Cardiac septum (tissue), 1 donor: ENCODE results near the gene TOPORS. TPM values are rescaled to one million over a fixed set of nuclear protein-coding genes. Genes with fewer than 3 reads are reported as not detected.
"Not testable (repeated sequence)": the region's sequence is repeated elsewhere in the genome, so short reads cannot be mapped to it uniquely, and the experiment has no call there.

Experiments used
- DNase-seq: peaks from one replicate; pipeline ENCODE4 v3.0.0-alpha.2; 2020; ENCODE audit warnings: low spot score
- intact Hi-C: fragments of 100-400 bp; cut with DNase I; formaldehyde crosslinking; loops from one replicate; pipeline ENCODE4 v1.14.0; 2022
- total RNA-seq: library from RNA; stranded (reverse); fragmentation: NEBNext Ultra II Directional; extraction: Animal tissue kit (Norgen Biotek cat#: 25700); gene quantifications from one replicate; pipeline ENCODE4 v1.2.1, GENCODE V29; 2021
- donor health status: DM: no; HTN: no; CAD: no.

Gene TOPORS
- total RNA-seq, 1 donor from 2014 or later, result 8.5 TPM

DNA sequence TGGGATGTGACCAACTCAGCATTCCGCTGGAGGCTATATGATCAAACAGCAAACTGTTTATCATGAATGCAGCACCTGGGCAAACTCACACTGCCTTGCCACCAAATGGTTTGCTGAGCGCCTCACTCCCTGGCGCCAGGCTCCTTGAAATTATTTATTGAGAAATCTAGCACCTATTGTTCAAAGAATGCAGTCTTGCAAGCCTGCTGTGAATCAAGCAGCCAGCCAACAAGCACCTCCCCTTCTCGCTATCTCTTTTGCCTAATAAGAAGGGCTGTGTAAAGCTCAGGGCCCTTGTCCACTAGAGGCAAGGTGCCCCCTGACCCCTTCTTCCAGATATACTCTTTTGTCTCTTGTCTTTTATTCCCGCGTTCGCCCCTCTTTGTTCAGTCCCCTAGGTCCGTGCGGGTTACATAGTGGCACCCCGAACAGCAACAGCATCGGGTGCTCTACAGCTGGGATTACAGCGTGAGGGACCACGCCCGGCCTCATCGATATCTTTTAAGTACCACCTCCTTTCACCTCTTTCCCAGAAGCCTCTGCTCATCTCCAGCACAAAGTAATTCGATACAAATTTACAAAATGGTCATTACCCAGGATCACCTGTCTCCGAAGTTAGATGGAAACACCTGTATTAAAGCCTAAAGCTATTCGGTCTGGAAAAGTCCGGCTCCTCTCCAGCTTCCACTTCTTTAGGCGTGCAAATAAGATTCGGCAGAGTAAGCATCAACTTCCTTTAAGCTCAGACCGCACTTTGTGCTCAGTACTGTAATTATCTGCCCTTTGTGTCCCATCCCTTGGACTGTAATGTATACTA is 27.3 kb downstream of the TOPORS start:
- no peak for DNase-seq
- intact Hi-C loops, result loop anchor here (2.0 to 5.0 kb wide), 2 partner anchors 50 to 143 kb away; partner anchors contain the start of gene ACO1

DNA sequence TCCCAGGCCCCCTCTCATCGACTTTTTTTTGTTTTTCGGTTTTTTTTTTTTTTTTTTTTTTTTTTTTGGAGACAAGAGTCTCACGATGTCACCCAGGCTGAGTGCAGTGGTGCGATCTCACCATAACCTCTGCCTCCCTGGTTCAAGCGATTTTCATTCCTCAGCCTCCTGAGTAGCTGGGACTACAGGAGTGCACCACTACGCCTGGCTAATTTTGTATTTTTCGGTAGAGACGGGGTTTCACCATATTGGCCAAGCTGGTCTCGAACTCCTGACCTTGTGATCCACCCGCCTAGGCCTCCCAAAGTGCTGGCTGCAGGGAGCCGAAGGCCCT is 27.9 kb downstream of the TOPORS start:
- intact Hi-C loops, result loop anchor here (2.0 kb wide), 1 partner anchor 50 kb away; no protein-coding TSS in a partner anchor
- DNase-seq, result not testable (repeated sequence)

GRCh38 chr9:32523910-32524309 is 28.5 kb downstream of the TOPORS start:
- intact Hi-C loops, result loop anchor here (2.0 kb wide), 1 partner anchor 51 kb away; no protein-coding TSS in a partner anchor
- no peak for DNase-seq

DNA sequence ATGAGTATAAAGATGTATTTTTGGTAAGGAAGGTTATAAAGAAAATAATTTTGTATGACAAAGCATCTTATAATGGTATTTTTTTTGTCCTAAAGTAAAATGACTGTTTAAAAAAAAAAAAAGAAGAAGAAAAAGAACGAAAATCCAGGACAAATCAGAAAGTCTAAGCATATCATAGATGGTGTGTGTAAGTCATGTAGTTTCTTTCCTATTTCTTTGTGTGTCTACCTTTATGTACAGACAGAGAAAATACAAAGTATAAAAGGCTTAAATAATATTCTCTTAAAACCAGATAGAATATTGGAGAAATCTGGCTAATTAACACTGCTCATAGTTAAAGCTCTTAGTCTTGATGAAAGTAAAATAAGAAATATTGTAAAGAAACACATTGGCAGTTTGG is 34.1 kb downstream of the TOPORS start:
- DNase-seq, result no peak
- intact Hi-C loops, result no loop called here

GRCh38 chr9:32516241-32516640 is 36.1 kb downstream of the TOPORS start:
- no peak for DNase-seq
- intact Hi-C loops, result no loop called here

DNA sequence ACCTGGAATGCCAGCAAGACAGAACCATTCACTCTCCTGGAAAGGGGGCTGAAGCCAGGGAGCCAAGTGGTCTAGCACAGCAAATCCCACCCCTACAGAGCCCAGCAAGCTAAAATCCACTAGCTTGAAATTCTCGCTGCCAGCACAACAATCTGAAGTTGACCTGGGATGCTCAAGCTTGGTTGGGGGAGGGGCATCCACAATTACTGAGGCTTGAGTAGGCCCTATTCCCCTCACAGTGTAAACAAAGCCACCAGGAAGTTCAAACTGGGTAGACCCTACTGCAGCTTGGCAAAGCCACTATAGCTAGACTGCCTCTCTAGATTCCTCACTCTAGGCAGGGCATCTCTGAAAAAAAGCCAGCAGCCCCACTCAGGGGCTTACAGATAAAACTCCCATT is 43.7 kb downstream of the TOPORS start:
- DNase-seq, result no peak
- intact Hi-C loops, result no loop called here

DNA sequence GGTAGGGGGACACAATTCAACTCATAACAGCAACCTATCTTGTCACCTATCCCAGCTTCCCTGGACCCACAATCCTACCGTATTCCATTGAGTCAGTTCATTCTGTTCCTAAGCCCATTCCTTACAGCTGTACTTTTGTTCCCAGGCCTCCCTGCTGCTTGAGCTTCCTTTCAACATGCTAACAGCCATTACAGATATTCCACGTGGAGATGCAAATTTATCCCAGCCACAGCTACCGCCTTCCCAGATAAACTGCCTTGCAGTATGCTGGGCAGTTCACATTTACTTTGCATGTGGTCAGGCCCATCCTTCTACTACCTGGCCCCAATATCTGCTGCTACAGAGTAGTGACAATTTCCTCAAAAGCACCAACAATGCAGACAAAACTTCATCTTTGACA is 49.4 kb downstream of the TOPORS start:
- intact Hi-C loops, result no loop called here
- no peak for DNase-seq

DNA sequence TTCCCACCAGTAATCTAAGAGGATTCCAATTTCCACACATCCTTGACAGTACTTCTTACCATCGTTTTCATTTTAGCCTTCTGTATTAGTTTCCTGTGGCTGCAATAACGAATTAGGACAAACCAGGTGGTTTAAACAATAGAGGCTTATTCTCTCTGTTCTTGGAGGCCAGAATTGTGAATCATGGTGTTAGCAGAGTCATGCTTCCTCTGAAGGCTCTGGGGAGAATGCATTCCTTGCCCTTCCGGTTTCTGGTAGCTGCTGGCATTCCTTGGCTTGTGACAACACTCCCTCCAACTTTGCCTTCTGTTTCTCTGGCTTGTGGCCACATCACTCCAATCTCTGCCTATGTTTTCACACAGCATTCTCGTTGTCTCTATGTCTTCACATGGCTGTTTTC is 49.9 kb downstream of the TOPORS start:
- intact Hi-C loops, result no loop called here
- DNase-seq, result no peak

- no peak for DNase-seq
- intact Hi-C loops, result no loop called here
These were observed 50.5 kb downstream of the TOPORS start for GRCh38 chr9:32501868-32502267.

DNA sequence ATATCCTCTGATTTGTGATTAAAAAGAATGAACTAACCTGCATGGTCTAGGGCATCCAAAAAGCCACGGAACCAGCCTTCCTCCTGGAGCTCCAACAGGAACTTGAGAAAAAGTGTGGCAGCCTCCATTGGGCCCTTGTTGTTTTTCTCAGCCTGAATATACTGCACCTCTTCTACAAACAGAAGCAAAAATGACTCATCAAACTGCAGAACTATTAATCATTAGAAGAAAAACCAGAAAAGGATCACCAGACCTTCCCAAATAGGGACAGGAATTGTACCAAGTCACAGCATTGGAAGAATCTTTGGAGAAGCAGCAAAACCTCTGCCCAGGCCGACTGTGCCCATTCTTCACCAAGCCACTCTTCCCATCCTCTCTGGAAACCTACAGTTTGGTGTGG is 51.6 kb downstream of the TOPORS start:
- intact Hi-C loops, result no loop called here

GRCh38 chr9:32497921-32498320 is 54.5 kb downstream of the TOPORS start:
- DNase-seq, result no peak
- intact Hi-C loops, result loop anchor here (10.0 kb wide), 1 partner anchor 93 kb away; no protein-coding TSS in a partner anchor

More for the DNA sequence above, 51.6 kb downstream of the TOPORS start:
- no peak for DNase-seq

GRCh38 chr9:32490601-32491000 is 61.8 kb downstream of the TOPORS start:
- intact Hi-C loops, result loop anchor here (10.0 kb wide), 1 partner anchor 86 kb away; no protein-coding TSS in a partner anchor
- DNase-seq, result no peak

Other genes with a start within 250 kb of the TOPORS start
- 51.5 TPM for gene ACO1, start 167.9 kb downstream of the TOPORS start, total RNA-seq
- gene RIGI, start 26.4 kb downstream of the TOPORS start, total RNA-seq, result 2.8 TPM
- 15.7 TPM for gene SMIM27, start 259 bp downstream of the TOPORS start, total RNA-seq
- 113 TPM for gene NDUFB6, start 20.6 kb upstream of the TOPORS start, total RNA-seq
- not detected for gene TAF1L, start 83.1 kb upstream of the TOPORS start, total RNA-seq
- gene TMEM215, start 231.0 kb upstream of the TOPORS start, total RNA-seq, result not detected